Adrenal gland (tissue), 5 donors: ENCODE data around the gene COL12A1.

Experiments
- CTCF ChIP-seq, 6 experiments: fragments of 450-650 bp in 4 of 6; fragments of 200-600 bp in 2 of 6; sonication (generic) in 1 of 6; IDR thresholded peaks; 1 replicate in 5 of 6; 2 replicates in 1 of 6; pipeline versions ENCODE4 v1.5.1 to v1.8.0; 2016 to 2021; ENCODE audit warnings: antibody characterized with exemption in 6 of 6, mild to moderate bottlenecking in 2 of 6, moderate library complexity in 1 of 6
- POLR2A ChIP-seq, 2 donors: fragments of 450-650 bp; IDR thresholded peaks; one replicate each; pipeline ENCODE4 v1.6.1; 2017; ENCODE audit warnings: antibody characterized with exemption in 2 of 2, mild to moderate bottlenecking in 2 of 2, moderate library complexity in 1 of 2
- donor health status: DM: no; HTN: no; CAD: no.

- no peak for TF ChIP-seq CTCF (IDR thresholded peaks at IDR 0.05)
- no peak for TF ChIP-seq POLR2A (IDR thresholded peaks at IDR 0.05)
Observed at GRCh38 chr6:75041381-75041780, 164.5 kb downstream of the COL12A1 start.
